ENCODE results near the gene ATE1. TPM values are rescaled to one million over a fixed set of nuclear protein-coding genes. Genes with fewer than 3 reads are reported as not detected.

ATE1 gene
- total RNA-seq, 1 donor from 2014 or later: 6.9 TPM

DNA sequence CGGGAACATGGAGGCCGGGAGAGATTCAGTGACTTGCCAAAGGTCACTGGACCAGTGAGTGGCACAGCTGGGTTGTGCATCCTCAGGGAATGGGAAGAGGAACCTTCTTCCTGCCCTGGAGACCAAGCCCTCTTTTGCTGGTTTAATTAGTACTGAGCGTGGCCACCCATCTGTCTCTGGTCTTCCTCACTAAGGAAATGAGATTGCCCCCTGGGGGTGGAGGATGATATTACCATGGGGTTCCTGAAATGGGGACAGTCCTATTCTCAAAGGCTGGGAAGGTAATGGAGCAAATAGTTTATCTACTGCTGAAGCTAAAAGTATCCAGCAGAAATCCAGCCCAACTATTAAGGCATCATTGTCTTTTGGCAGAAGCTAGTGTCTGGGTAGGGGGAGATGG, 231.0 kb downstream of the ATE1 start:
- Histone ChIP-seq H3K27ac (no peak overlapping the region), H3K4me3 (no peak overlapping the region), H3K4me1 (no peaks in the 10 kb centered on the region), H3K27me3 (no peaks in the 10 kb centered on the region), H3K36me3 (no peaks in the 10 kb centered on the region), H3K9me3 (no peaks in the 10 kb centered on the region)
- intact Hi-C loops (cut with DNase I): no loop called here
- DNase-seq (ENCODE audit: low spot score in 2 of 2): no peak
- TF ChIP-seq, protein P1, sequence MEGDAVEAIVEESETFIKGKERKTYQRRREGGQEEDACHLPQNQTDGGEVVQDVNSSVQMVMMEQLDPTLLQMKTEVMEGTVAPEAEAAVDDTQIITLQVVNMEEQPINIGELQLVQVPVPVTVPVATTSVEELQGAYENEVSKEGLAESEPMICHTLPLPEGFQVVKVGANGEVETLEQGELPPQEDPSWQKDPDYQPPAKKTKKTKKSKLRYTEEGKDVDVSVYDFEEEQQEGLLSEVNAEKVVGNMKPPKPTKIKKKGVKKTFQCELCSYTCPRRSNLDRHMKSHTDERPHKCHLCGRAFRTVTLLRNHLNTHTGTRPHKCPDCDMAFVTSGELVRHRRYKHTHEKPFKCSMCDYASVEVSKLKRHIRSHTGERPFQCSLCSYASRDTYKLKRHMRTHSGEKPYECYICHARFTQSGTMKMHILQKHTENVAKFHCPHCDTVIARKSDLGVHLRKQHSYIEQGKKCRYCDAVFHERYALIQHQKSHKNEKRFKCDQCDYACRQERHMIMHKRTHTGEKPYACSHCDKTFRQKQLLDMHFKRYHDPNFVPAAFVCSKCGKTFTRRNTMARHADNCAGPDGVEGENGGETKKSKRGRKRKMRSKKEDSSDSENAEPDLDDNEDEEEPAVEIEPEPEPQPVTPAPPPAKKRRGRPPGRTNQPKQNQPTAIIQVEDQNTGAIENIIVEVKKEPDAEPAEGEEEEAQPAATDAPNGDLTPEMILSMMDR (IDR thresholded peaks at IDR 0.05): peak in 1 of 3 experiments; percentile 45

DNA sequence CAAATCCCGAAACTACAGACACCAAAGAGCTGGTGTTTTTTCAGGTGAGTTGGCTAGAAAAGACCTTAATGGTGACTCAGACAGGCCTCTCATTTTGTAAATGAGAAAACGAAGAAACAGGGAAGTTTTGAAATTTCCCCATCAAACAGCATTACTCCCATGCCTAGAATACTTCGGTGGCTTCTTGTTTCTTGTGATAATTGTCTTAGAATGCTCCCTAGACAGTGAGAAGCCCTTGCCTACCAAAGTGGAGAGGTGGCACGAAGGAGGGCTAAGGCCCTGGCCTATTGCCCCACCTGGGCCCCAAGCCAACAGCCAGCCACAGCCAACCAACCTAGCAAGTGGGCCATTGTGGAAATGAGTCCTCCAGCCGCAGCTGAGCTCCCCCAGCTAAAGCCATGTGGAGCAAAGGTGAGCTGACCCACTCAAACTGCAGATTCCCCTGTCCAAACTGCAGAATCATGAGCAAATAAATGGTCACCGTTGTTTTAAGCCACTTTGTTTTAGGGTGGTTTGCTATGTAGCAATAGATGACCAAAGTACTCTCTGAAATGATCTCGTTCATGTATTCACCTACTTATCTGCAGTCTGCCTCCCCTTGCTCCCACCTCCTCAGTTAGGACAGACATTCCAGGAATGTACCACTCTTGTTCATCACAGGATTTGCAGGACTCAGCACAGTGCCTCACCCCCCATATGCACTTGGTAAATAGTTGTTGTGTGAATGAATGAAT, 231.9 kb downstream of the ATE1 start:
- Histone ChIP-seq H3K4me1 (no peaks in the 10 kb centered on the region), H3K36me3 (no peaks in the 10 kb centered on the region), H3K27ac (no peak overlapping the region), H3K27me3 (no peaks in the 10 kb centered on the region), H3K4me3 (no peak overlapping the region), H3K9me3 (no peaks in the 10 kb centered on the region)
- TF ChIP-seq, protein P1 (IDR thresholded peaks at IDR 0.05): no peak
- intact Hi-C loops (cut with DNase I): no loop called here
- DNase-seq (ENCODE audit: low spot score in 2 of 2): no peak

DNA sequence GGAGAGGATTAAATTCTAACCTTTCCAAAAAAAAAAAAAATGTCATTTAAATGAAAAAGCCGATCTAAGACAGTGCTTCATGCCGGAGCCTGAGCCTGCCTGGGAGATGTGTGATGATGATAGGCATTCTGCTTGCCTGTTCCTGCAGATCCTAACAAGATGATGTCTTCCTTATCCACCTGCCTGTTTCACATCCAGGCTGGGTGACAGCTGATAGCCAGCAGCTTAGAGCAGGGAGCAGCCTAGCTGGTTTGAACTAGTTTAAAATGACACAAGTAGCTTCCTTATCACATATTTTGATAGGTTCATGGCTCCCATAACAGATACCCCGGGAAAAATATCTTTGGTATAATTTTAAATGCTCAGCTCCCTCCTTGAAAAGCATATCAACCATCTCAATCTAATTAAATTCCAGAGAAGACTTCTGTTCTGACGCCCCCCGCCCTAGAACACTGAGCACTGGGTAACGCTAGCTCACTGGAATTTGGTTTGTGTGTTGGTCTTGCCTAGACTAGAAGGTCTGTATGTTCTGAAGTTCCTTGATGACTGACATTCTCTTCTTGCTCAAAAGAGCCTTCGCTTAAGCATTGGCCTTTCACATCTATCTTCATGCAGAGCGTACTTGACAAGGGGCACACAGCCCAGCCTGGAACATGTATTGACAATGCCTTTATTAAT, 232.7 kb downstream of the ATE1 start:
- Histone ChIP-seq H3K27ac (no peak overlapping the region), H3K4me1 (no peaks in the 10 kb centered on the region), H3K9me3 (no peaks in the 10 kb centered on the region), H3K36me3 (no peaks in the 10 kb centered on the region), H3K27me3 (no peaks in the 10 kb centered on the region), H3K4me3 (no peak overlapping the region)
- no peak for DNase-seq (ENCODE audit: low spot score in 2 of 2)
- TF ChIP-seq, protein P1 (IDR thresholded peaks at IDR 0.05): no peak
- intact Hi-C loops (cut with DNase I): no loop called here

DNA sequence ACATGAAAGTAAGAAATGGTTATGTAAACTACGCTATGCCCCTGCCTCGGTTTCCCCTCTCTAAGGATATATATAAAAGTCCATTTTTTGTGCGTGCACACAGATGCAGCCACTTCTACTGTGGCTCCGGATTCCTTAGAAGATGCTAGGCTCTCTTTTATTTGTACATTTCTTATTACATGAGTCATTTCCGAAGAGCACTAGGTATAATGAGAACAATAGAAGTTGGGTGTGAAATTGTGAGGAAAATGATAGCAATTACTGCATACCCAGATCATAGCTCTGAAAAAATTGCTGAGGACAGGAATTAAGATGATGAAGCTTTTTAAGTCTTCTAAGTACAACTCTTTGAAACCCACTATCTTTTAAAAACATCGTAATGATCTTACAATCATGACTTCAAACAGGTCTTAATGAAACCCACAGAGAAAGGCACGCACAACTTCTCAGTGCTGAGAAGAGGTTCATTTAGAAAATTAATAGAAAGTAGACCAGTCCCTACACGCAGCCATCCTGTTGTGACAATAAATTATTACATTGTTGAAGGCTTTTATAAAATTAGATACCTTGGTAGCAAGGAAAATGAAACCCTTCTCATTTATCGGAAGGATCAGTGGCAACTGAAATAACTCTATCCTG, 233.4 kb downstream of the ATE1 start:
- intact Hi-C loops (cut with DNase I): no loop called here
- no peak overlapping the region for H3K27ac ChIP-seq
- no peaks in the 10 kb centered on the region for H3K36me3 ChIP-seq
- H3K9me3 ChIP-seq: no peaks in the 10 kb centered on the region
- no peak overlapping the region for H3K4me3 ChIP-seq
- no peaks in the 10 kb centered on the region for H3K4me1 ChIP-seq
- TF ChIP-seq, protein P1 (IDR thresholded peaks at IDR 0.05): no peak
- DNase-seq (ENCODE audit: low spot score in 2 of 2): no peak
- H3K27me3 ChIP-seq: no peaks in the 10 kb centered on the region

DNA sequence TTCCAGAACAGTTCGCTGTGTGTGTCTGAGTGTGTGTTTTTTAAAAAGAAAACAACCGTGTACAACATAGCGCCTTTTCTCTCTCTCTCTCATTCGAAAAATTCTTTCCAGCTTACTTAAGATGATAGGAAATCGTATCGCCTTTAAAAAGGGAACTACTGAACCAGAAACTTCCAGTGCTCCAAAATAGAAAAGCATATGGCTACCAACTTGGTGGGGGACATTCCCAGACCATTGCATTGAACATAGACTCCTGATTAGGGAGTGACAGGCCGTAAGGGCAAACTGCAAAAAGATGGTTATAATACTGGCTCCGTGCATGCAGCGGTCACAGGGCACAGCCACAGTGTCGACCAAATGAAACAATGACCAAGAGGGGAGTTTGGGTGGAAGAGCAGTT, 235.2 kb downstream of the ATE1 start:
- no peaks in the 10 kb centered on the region for H3K36me3 ChIP-seq
- H3K4me1 ChIP-seq: no peaks in the 10 kb centered on the region
- DNase-seq (ENCODE audit: low spot score in 2 of 2): no peak
- TF ChIP-seq, protein P1 (IDR thresholded peaks at IDR 0.05): no peak
- H3K4me3 ChIP-seq: no peak overlapping the region
- no peak overlapping the region for H3K27ac ChIP-seq
- no peaks in the 10 kb centered on the region for H3K9me3 ChIP-seq
- intact Hi-C loops (cut with DNase I): no loop called here
- H3K27me3 ChIP-seq: no peaks in the 10 kb centered on the region

Measured in ascending aorta (tissue), 2 donors.